ENCODE results near the gene ESR2. TPM values are rescaled to one million over a fixed set of nuclear protein-coding genes. Genes with fewer than 3 reads are reported as not detected.

Gene ESR2
- total RNA-seq, 1 donor from 2014 or later = 0.16 TPM

DNA sequence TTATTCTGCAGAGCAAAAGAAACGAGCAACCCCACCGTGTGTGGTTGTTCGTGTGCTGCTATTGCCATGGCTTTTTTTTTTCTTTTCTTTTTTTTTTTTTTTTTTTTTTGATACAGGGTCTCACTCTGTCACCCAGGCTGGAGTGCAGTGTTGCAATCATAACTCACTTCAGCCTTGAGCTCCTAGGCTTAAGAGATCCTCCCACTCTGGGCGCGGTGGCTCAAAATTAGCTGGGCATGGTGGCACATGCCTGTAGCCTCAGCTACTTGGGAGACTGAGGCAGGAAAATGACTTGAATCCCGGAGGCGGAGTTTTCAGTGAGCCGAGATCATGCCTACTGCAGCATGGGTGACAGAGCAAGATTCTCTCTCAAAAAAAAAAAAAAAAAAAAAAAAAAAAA is 144.2 kb downstream of the ESR2 start:
- Mint-ChIP-seq H3K27ac (ENCODE audit: unreplicated experiment) (no peak overlapping the region), H3K4me3 (ENCODE audit: unreplicated experiment) (no peak overlapping the region), H3K9me3 (ENCODE audit: unreplicated experiment) (no peaks in the 10 kb centered on the region), H3K27me3 (ENCODE audit: low read depth, unreplicated experiment) (no peaks in the 10 kb centered on the region), H3K4me1 (ENCODE audit: low read depth, unreplicated experiment) (peaks cover 14% of the 10 kb centered on the region), H3K36me3 (ENCODE audit: low read depth, unreplicated experiment) (no peaks in the 10 kb centered on the region)
- H3K27ac ChIP-seq (ENCODE audit: low read depth, low read length) = no peak overlapping the region
- H3K4me3 ChIP-seq (ENCODE audit: insufficient read depth, low read depth, low read length) = no peak overlapping the region
- peaks cover 9% of the 10 kb centered on the region for H3K4me1 ChIP-seq (ENCODE audit: insufficient read depth, low read length)
- no peaks in the 10 kb centered on the region for H3K27me3 ChIP-seq (ENCODE audit: insufficient read depth, low read length)
- no peaks in the 10 kb centered on the region for H3K79me2 ChIP-seq (ENCODE audit: insufficient read depth, low read length)
- FAIRE-seq = no peak
- no peak overlapping the region for H2AFZ ChIP-seq (ENCODE audit: low read depth, low read length)
- H4K20me1 ChIP-seq (ENCODE audit: insufficient read depth, low read length) = no peaks in the 10 kb centered on the region
- H3K36me3 ChIP-seq (ENCODE audit: insufficient read depth, low read length) = no peaks in the 10 kb centered on the region
- DNase-seq (ENCODE audit: low read depth) = no peak
- no peak for TF ChIP-seq EZH2 (IDR thresholded peaks at IDR 0.05; ENCODE audit: insufficient read depth, low read length)
- TF ChIP-seq, protein P1, sequence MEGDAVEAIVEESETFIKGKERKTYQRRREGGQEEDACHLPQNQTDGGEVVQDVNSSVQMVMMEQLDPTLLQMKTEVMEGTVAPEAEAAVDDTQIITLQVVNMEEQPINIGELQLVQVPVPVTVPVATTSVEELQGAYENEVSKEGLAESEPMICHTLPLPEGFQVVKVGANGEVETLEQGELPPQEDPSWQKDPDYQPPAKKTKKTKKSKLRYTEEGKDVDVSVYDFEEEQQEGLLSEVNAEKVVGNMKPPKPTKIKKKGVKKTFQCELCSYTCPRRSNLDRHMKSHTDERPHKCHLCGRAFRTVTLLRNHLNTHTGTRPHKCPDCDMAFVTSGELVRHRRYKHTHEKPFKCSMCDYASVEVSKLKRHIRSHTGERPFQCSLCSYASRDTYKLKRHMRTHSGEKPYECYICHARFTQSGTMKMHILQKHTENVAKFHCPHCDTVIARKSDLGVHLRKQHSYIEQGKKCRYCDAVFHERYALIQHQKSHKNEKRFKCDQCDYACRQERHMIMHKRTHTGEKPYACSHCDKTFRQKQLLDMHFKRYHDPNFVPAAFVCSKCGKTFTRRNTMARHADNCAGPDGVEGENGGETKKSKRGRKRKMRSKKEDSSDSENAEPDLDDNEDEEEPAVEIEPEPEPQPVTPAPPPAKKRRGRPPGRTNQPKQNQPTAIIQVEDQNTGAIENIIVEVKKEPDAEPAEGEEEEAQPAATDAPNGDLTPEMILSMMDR (IDR thresholded peaks at IDR 0.05; ENCODE audit: insufficient read depth, low read depth, low read length) = no peak
- H3K9ac ChIP-seq (ENCODE audit: low read length) = no peak overlapping the region
- H3K4me2 ChIP-seq (ENCODE audit: low read length) = no peak overlapping the region
- H3K9me3 ChIP-seq (ENCODE audit: insufficient read depth, low read depth, low read length) = no peaks in the 10 kb centered on the region

DNA sequence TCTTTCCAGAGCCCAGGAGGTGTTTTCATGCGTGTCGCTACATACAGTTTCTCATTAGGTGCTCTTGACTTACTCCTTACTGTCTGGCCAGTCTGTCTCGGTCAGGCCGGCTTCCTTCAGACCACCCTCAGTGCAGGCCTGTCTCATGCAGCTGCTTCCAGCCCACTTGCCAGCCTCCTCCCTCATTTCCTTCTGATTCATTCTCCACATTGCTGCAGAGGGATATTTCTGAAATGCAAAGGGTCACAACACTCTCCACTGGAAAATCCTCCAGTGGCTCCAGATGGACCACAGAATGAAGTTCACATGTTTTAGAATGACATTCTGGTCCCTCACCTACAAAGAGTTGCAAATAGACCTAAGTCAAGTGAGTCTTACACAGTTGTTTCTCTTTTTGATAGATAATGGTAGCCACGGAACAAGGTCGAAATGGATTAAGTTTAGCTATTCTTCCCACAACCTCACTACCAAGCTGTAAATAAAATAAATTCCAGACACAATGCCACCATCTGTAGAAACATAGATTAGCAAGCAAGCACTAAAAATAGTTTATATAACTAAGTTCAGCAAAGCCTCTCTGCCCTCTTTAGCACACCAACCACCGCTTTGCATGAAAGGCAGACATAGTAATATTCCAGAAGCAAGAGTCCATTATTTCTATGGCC is 146.9 kb downstream of the ESR2 start:
- Histone ChIP-seq H3K27ac (ENCODE audit: low read depth, low read length) (peak overlapping the region; percentile 24), H2AFZ (ENCODE audit: low read depth, low read length) (peak overlapping the region; percentile 46)

DNA sequence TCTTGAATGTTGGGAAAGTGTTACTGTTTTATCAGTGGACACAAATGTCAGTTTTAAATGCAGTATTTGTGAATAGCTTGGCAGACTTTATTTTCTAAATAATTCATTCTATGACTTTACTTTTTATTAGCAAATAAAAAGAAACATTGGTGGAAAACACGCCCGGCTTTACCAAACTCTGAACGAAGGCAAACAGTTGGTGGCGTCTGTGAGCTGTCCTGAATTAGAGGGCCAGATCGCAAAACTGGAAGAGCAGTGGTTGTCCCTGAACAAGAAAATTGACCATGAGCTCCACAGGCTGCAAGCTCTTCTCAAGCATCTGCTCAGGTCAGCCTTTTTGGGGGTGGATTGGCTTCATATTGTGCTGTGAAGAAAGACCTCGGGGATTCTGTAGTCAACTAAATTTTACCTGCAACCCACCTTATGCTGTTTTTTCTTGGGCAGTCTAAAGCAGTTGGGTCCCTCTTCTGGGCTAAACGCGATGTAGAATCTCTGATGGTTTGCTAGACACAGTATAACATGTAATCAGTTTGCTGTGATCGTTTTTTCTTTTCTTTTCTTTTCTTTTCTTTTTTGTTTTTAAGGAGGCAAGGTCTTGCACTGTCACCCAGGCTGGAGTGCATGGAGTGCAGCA is 156.4 kb downstream of the ESR2 start:
- no peak for TF ChIP-seq EZH2 (IDR thresholded peaks at IDR 0.05; ENCODE audit: insufficient read depth, low read length)
- TF ChIP-seq, protein P1 (IDR thresholded peaks at IDR 0.05; ENCODE audit: insufficient read depth, low read depth, low read length) = peak; percentile 3
- Mint-ChIP-seq H3K27ac (ENCODE audit: unreplicated experiment) (no peak overlapping the region), H3K27me3 (ENCODE audit: low read depth, unreplicated experiment) (no peaks in the 10 kb centered on the region), H3K9me3 (ENCODE audit: unreplicated experiment) (no peaks in the 10 kb centered on the region), H3K4me3 (ENCODE audit: unreplicated experiment) (no peak overlapping the region), H3K36me3 (ENCODE audit: low read depth, unreplicated experiment) (no peaks in the 10 kb centered on the region), H3K4me1 (ENCODE audit: low read depth, unreplicated experiment) (peaks cover 5% of the 10 kb centered on the region)
- FAIRE-seq = no peak
- H3K4me2 ChIP-seq (ENCODE audit: low read length) = no peak overlapping the region
- H3K9ac ChIP-seq (ENCODE audit: low read length) = no peak overlapping the region
- no peak overlapping the region for H3K27ac ChIP-seq (ENCODE audit: low read depth, low read length)
- H3K4me3 ChIP-seq (ENCODE audit: insufficient read depth, low read depth, low read length) = no peak overlapping the region
- H4K20me1 ChIP-seq (ENCODE audit: insufficient read depth, low read length) = no peaks in the 10 kb centered on the region
- H2AFZ ChIP-seq (ENCODE audit: low read depth, low read length) = no peak overlapping the region
- H3K9me3 ChIP-seq (ENCODE audit: insufficient read depth, low read depth, low read length) = no peaks in the 10 kb centered on the region
- no peaks in the 10 kb centered on the region for H3K36me3 ChIP-seq (ENCODE audit: insufficient read depth, low read length)
- no peak for DNase-seq (ENCODE audit: low read depth)
- H3K27me3 ChIP-seq (ENCODE audit: insufficient read depth, low read length) = no peaks in the 10 kb centered on the region
- H3K79me2 ChIP-seq (ENCODE audit: insufficient read depth, low read length) = no peaks in the 10 kb centered on the region
- H3K4me1 ChIP-seq (ENCODE audit: insufficient read depth, low read length) = no peaks in the 10 kb centered on the region

More for the DNA sequence above, 146.9 kb downstream of the ESR2 start:
- no peaks in the 10 kb centered on the region for H3K9me3 ChIP-seq (ENCODE audit: insufficient read depth, low read depth, low read length)
- H3K27ac Mint-ChIP-seq (ENCODE audit: unreplicated experiment) = peak overlapping the region; percentile 49
- FAIRE-seq (no peak), DNase-seq (ENCODE audit: low read depth) (peak; percentile 63)
- TF ChIP-seq EZH2 (IDR thresholded peaks at IDR 0.05; ENCODE audit: insufficient read depth, low read length) = no peak
- H3K4me1 Mint-ChIP-seq (ENCODE audit: low read depth, unreplicated experiment) = peaks cover 18% of the 10 kb centered on the region
- no peak overlapping the region for H3K4me3 Mint-ChIP-seq (ENCODE audit: unreplicated experiment)
- no peak overlapping the region for H3K4me3 ChIP-seq (ENCODE audit: insufficient read depth, low read depth, low read length)
- no peaks in the 10 kb centered on the region for H3K9me3 Mint-ChIP-seq (ENCODE audit: unreplicated experiment)
- H3K27me3 ChIP-seq (ENCODE audit: insufficient read depth, low read length) = no peaks in the 10 kb centered on the region
- no peaks in the 10 kb centered on the region for H4K20me1 ChIP-seq (ENCODE audit: insufficient read depth, low read length)
- H3K4me1 ChIP-seq (ENCODE audit: insufficient read depth, low read length) = peaks cover 9% of the 10 kb centered on the region
- H3K36me3 ChIP-seq (ENCODE audit: insufficient read depth, low read length) = no peaks in the 10 kb centered on the region
- no peaks in the 10 kb centered on the region for H3K79me2 ChIP-seq (ENCODE audit: insufficient read depth, low read length)
- H3K4me2 ChIP-seq (ENCODE audit: low read length) = peak overlapping the region; percentile 25
- no peak overlapping the region for H3K9ac ChIP-seq (ENCODE audit: low read length)
- no peaks in the 10 kb centered on the region for H3K27me3 Mint-ChIP-seq (ENCODE audit: low read depth, unreplicated experiment)
- no peaks in the 10 kb centered on the region for H3K36me3 Mint-ChIP-seq (ENCODE audit: low read depth, unreplicated experiment)

Data from astrocyte (in vitro differentiated cells and primary cell).